ENCODE data around the gene PLCL1.

GRCh38 chr2:198135481-198135934 is 331.1 kb downstream of the PLCL1 start:
- TF ChIP-seq CTCF (IDR thresholded peaks at IDR 0.05) (no peak), ZFX (IDR thresholded peaks at IDR 0.05; ENCODE audit: borderline replicate concordance) (no peak)

Data from 22Rv1 (cell line).